ENCODE results near the gene ELMO1. TPM values are rescaled to one million over a fixed set of nuclear protein-coding genes. Genes with fewer than 3 reads are reported as not detected.
"Not testable (repeated sequence)": the region's sequence is repeated elsewhere in the genome, so short reads cannot be mapped to it uniquely, and the experiment has no call there.

Gene ELMO1
- total RNA-seq, 1 donor = 215 TPM

DNA sequence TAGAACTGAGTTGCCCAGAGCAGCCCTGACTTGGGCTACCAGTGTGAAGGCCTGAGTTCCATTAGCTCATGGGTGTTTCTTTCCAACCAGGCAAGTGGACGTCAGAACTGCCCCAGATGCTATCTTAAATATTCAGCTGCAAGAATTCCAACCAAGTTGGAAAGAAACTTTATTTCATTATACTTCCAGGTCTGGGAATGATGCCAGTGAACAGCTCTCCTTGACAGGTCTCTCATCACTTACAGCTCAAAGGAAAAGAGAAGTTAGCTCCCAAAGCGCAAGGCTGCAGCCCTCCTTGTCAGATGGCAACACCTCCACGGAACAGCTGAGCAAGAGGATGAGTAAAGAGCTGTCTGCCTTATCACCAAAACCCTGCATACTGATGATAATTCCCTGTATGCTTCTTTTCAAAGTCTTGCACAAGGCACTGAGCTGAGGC, 468.8 kb downstream of the ELMO1 start:
- no peaks in the 10 kb centered on the region for H3K27me3 ChIP-seq (ENCODE audit: insufficient read depth, low read length)
- no peaks in the 10 kb centered on the region for H3K9me3 ChIP-seq (ENCODE audit: low read depth, low read length)
- peaks cover 14% of the 10 kb centered on the region for H3K4me1 ChIP-seq (ENCODE audit: insufficient read depth, low read length)
- no peak overlapping the region for H3K4me3 ChIP-seq (ENCODE audit: low read length)

DNA sequence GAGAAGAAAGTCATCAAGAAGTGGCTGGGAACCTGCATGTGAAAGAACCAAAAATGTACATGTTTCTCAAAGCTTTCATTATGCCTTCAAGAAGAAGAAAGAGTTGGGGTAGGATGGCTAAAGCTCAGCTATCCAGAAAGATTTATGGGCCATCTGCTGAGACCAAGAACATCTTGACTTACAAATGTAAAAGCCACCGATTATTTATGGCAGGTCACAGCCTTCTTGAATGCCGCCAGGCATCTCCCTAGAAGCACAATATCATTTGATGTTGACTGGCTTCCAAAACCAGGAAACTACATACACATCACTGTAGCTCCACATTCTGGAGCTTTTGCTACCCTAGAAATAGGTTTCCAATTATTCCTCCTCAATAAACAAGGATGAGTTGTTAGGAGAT, 470.2 kb downstream of the ELMO1 start:
- H3K4me1 ChIP-seq (ENCODE audit: insufficient read depth, low read length) = peaks cover under 1% of the 10 kb centered on the region
- no peaks in the 10 kb centered on the region for H3K27me3 ChIP-seq (ENCODE audit: insufficient read depth, low read length)
- H3K4me3 ChIP-seq (ENCODE audit: low read length) = no peak overlapping the region
- H3K9me3 ChIP-seq (ENCODE audit: low read depth, low read length) = no peaks in the 10 kb centered on the region

GRCh38 chr7:36977878-36978277, 470.8 kb downstream of the ELMO1 start:
- H3K4me3 ChIP-seq (ENCODE audit: low read length) = no peak overlapping the region
- H3K9me3 ChIP-seq (ENCODE audit: low read depth, low read length) = no peaks in the 10 kb centered on the region
- no peaks in the 10 kb centered on the region for H3K27me3 ChIP-seq (ENCODE audit: insufficient read depth, low read length)
- peaks cover 3% of the 10 kb centered on the region for H3K4me1 ChIP-seq (ENCODE audit: insufficient read depth, low read length)

DNA sequence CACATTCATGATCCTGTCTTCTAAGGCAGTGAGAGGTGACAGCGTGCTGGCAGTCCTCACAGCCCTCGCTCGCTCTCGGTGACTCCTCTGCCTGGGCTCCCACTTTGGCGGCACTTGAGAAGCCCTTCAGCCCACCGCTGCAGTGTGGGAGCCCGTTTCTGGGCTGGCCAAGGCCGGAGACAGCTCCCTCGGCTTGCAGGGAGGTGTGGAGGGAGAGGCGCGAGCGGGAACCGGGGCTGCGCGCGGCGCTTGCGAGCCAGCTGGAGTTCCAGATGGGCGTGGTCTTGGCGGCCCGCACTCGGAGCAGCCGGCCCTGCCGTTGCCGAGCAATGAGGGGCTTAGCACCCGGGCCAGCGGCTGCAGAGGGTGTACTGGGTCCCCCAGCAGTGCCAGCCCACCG, 475.1 kb downstream of the ELMO1 start:
- not testable (repeated sequence) for H3K9me3 ChIP-seq (ENCODE audit: low read depth, low read length); H3K4me3 ChIP-seq (ENCODE audit: low read length); H3K27me3 ChIP-seq (ENCODE audit: insufficient read depth, low read length)
- H3K4me1 ChIP-seq (ENCODE audit: insufficient read depth, low read length) = peaks cover 40% of the 10 kb centered on the region

GRCh38 chr7:36972140-36972518, 476.5 kb downstream of the ELMO1 start:
- H3K9me3 ChIP-seq (ENCODE audit: low read depth, low read length) = no peaks in the 10 kb centered on the region
- H3K4me1 ChIP-seq (ENCODE audit: insufficient read depth, low read length) = peaks cover 44% of the 10 kb centered on the region
- H3K4me3 ChIP-seq (ENCODE audit: low read length) = no peak overlapping the region
- H3K27me3 ChIP-seq (ENCODE audit: insufficient read depth, low read length) = no peaks in the 10 kb centered on the region

GRCh38 chr7:36971515-36972139, 477.0 kb downstream of the ELMO1 start:
- no peak overlapping the region for H3K4me3 ChIP-seq (ENCODE audit: low read length)
- no peaks in the 10 kb centered on the region for H3K27me3 ChIP-seq (ENCODE audit: insufficient read depth, low read length)
- H3K4me1 ChIP-seq (ENCODE audit: insufficient read depth, low read length) = peaks cover 44% of the 10 kb centered on the region
- no peaks in the 10 kb centered on the region for H3K9me3 ChIP-seq (ENCODE audit: low read depth, low read length)

GRCh38 chr7:36970551-36971514, 477.8 kb downstream of the ELMO1 start:
- no peaks in the 10 kb centered on the region for H3K27me3 ChIP-seq (ENCODE audit: insufficient read depth, low read length)
- no peak overlapping the region for H3K4me3 ChIP-seq (ENCODE audit: low read length)
- no peaks in the 10 kb centered on the region for H3K9me3 ChIP-seq (ENCODE audit: low read depth, low read length)
- peaks cover 44% of the 10 kb centered on the region for H3K4me1 ChIP-seq (ENCODE audit: insufficient read depth, low read length)

DNA sequence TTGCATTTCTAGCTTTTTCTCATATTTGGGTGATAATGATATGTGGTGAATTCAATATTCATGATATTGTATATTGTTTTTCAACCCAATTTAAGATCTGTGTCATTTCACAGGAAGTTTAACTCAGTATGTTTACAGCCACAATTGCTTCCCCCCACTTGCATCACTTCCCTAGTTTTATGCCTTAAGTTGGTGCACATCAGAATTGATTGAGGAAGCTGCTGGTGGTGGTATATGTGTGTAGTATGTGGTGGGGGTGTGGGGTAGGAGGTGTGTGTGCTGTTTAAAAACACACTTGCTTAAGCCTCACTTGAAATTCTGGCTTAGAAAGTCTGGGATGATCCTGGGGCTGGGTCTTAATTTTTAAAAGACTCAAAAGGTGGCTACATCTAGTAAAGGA, 479.3 kb downstream of the ELMO1 start:
- Histone ChIP-seq H3K27me3 (ENCODE audit: insufficient read depth, low read length) (no peaks in the 10 kb centered on the region), H3K4me1 (ENCODE audit: insufficient read depth, low read length) (peaks cover 48% of the 10 kb centered on the region), H3K4me3 (ENCODE audit: low read length) (no peak overlapping the region)

GRCh38 chr7:36967387-36967786, 481.3 kb downstream of the ELMO1 start:
- Histone ChIP-seq H3K27me3 (ENCODE audit: insufficient read depth, low read length) (no peaks in the 10 kb centered on the region), H3K4me1 (ENCODE audit: insufficient read depth, low read length) (peaks cover 41% of the 10 kb centered on the region), H3K9me3 (ENCODE audit: low read depth, low read length) (no peaks in the 10 kb centered on the region), H3K4me3 (ENCODE audit: low read length) (no peak overlapping the region)

More for the DNA sequence above, 479.3 kb downstream of the ELMO1 start:
- no peaks in the 10 kb centered on the region for H3K9me3 ChIP-seq (ENCODE audit: low read depth, low read length)

GRCh38 chr7:36966636-36967035, 482.0 kb downstream of the ELMO1 start:
- H3K27me3 ChIP-seq (ENCODE audit: insufficient read depth, low read length) = no peaks in the 10 kb centered on the region
- peaks cover 33% of the 10 kb centered on the region for H3K4me1 ChIP-seq (ENCODE audit: insufficient read depth, low read length)
- H3K9me3 ChIP-seq (ENCODE audit: low read depth, low read length) = no peaks in the 10 kb centered on the region
- H3K4me3 ChIP-seq (ENCODE audit: low read length) = no peak overlapping the region

GRCh38 chr7:36966039-36966438, 482.6 kb downstream of the ELMO1 start:
- H3K4me1 ChIP-seq (ENCODE audit: insufficient read depth, low read length) = peaks cover 27% of the 10 kb centered on the region
- no peak overlapping the region for H3K4me3 ChIP-seq (ENCODE audit: low read length)
- H3K27me3 ChIP-seq (ENCODE audit: insufficient read depth, low read length) = no peaks in the 10 kb centered on the region
- H3K9me3 ChIP-seq (ENCODE audit: low read depth, low read length) = no peaks in the 10 kb centered on the region

DNA sequence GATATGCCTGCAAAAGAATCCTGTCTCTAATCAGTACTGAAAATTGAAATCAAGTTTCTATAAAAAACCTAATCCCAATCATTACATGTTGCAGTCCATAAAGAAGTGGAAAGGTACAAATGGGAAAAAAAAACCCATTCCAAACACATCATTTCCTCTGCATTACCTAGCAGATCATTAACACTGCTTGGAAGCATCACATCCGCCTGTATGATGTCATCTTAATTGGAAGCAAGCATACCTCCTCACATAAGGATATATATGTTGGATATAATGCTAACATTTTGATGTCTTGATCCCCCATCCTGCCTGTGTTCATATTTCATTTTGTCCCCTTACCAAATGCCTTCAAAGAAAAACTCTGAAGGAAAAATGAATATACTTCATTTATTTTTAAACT, 483.0 kb downstream of the ELMO1 start:
- H3K4me3 ChIP-seq (ENCODE audit: low read length) = no peak overlapping the region
- H3K27me3 ChIP-seq (ENCODE audit: insufficient read depth, low read length) = no peaks in the 10 kb centered on the region
- peaks cover 23% of the 10 kb centered on the region for H3K4me1 ChIP-seq (ENCODE audit: insufficient read depth, low read length)
- H3K9me3 ChIP-seq (ENCODE audit: low read depth, low read length) = no peaks in the 10 kb centered on the region

GRCh38 chr7:36964297-36964696, 484.4 kb downstream of the ELMO1 start:
- Histone ChIP-seq H3K4me3 (ENCODE audit: low read length) (no peak overlapping the region), H3K9me3 (ENCODE audit: low read depth, low read length) (no peaks in the 10 kb centered on the region), H3K4me1 (ENCODE audit: insufficient read depth, low read length) (peaks cover 11% of the 10 kb centered on the region), H3K27me3 (ENCODE audit: insufficient read depth, low read length) (no peaks in the 10 kb centered on the region)

DNA sequence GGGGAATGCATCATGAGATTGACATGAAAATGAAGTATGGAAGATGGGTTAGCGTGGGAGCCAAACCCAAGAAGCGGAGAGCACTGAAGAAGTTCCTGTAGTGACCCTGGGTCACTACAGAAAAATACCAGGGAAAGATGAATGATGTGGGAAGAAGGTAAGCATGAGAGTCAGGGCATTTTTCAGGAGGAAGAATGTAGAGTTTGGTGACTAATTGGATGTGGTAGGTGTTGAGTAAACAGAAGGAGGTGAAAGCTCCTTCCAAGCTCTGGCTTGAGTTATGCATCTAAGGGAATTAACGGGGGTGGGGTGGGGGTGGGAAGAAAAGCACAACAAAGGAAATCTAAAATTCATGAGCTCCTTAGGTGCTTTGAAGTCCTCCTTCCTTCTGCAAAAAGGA, 486.3 kb downstream of the ELMO1 start:
- no peak overlapping the region for H3K4me3 ChIP-seq (ENCODE audit: low read length)
- peaks cover 13% of the 10 kb centered on the region for H3K4me1 ChIP-seq (ENCODE audit: insufficient read depth, low read length)
- H3K27me3 ChIP-seq (ENCODE audit: insufficient read depth, low read length) = no peaks in the 10 kb centered on the region
- no peaks in the 10 kb centered on the region for H3K9me3 ChIP-seq (ENCODE audit: low read depth, low read length)

DNA sequence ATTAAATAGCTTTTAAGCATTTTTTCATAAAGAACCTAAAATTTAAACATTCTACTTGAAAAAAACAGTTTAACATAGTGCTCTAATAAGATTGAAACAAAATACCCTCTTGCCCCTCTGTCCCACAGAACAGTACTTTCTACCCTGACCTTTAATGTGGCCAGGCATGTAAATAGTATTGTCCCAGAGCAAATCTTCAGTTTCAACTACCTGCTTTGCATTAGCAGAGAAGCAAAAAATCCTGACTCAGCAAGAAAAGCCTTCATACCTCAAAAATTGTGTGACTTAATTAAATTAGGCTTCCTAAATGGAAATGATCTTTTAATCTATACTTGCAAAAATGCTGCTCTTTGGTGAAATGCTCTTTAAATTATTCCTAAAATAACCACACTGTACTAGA, 487.0 kb downstream of the ELMO1 start:
- Histone ChIP-seq H3K4me3 (ENCODE audit: low read length) (no peak overlapping the region), H3K27me3 (ENCODE audit: insufficient read depth, low read length) (no peaks in the 10 kb centered on the region), H3K4me1 (ENCODE audit: insufficient read depth, low read length) (peaks cover 12% of the 10 kb centered on the region), H3K9me3 (ENCODE audit: low read depth, low read length) (no peaks in the 10 kb centered on the region)
